HG03460 (cell line): ENCODE measurements around the gene KLHL1.

Experiments used
- ATAC-seq: cut with Tn5 transposase; IDR thresholded peaks from one replicate; pipeline ENCODE4 v1.9.1; 2021; ENCODE audit not compliant: unreplicated experiment

Gene KLHL1

DNA sequence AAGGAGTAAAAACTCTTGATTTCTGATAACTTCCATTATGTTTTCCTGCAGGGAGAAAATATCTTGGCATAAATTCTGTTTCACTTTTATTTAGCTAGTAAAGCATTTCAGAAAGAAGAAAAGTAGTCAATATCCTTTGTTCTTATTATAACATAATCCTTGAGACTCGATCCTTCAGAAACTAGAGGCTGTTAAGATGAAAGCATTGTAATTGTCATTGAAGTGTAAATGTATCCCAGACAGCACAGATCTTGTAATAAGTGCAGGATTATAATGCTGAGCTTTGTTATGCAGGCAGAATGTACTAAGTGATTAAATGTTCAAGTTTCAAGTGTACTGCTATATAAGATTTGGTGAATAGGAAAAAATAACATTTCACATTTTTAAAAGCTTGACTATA lies 225.8 kb downstream of the KLHL1 start:
- no peak for ATAC-seq

GRCh38 chr13:69879936-69880335 lies 228.3 kb downstream of the KLHL1 start:
- no peak for ATAC-seq

DNA sequence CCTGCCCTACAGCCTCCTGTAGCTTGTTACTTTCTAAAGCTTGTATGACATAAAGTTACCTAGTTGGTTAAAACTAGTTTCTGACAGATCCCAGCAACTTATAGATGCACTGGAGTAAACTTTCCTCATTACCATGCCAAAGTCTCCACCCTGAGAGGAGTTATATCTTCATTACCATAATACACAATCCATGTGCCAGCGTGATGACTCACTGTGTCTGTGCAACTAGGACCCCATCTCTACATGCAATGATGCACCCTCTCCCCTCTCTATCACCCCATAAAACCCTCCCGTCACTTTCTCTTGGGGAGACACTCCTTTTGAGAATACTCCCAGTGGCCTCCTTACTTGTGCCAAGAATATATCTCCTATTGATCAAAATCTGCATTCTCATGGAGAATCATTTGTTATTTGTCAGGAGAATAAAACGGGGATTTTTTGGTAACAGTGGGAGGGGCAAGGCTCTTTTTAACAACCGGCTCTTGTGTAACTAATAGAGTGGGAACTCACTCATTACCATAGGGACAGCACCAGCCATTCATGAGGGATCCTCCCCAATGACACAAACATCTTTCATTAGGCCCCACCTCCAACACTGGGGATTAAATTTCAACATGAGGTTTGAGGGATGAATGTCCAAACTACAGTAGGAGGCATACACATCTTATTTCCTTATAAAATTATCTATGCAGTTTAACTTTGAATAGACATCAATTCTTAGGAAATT lies 235.8 kb downstream of the KLHL1 start:
- ATAC-seq, result no peak

GRCh38 chr13:69866555-69866954 lies 241.7 kb downstream of the KLHL1 start:
- no peak for ATAC-seq

DNA sequence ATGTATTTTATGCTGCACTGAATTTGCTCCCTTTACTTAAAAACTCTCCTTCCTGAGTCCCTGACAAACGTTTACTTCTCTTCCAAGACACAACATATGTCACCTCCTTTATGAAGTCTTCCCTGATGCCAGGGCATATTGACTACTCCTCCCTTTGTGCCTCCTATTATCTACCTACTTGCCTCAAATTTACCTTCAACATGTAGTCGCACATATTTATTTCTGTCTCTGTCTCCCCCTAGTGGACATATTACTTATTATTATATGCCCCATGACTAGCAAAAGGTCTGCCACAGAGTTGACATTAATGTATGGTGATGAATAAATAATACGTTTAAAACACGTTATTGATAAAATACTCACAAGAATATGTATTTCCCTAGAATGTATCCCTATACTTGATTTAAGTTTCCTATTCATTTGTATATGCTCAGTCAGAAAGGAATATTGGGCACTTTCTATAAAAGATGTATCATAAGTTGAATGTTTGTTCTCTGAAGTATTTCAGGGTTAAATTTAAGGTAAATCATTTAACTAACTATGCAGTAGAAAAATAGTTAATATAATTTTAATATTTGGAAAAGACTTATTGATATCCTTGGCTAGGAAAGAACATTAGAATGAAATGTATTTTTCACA lies 250.9 kb downstream of the KLHL1 start:
- peak; percentile 90 for ATAC-seq

DNA sequence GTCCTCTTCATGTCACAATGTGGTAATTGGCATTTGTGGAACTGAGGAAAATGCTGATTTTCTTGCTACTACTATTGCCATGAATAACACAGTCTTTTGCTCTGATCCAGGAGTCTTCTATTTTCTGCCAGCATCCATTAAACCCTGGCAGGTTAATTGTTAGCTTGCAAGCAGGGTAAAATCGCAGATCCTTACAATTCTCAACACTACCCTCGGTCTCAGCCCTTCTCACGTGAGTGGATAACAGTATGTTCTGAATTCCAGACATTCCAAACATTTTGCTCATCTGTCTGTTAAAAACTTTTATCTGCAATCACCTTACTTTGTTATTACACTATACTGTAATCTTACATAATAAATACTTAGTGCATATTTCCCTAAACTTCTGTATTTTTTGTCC lies 251.9 kb downstream of the KLHL1 start:
- ATAC-seq, result no peak

DNA sequence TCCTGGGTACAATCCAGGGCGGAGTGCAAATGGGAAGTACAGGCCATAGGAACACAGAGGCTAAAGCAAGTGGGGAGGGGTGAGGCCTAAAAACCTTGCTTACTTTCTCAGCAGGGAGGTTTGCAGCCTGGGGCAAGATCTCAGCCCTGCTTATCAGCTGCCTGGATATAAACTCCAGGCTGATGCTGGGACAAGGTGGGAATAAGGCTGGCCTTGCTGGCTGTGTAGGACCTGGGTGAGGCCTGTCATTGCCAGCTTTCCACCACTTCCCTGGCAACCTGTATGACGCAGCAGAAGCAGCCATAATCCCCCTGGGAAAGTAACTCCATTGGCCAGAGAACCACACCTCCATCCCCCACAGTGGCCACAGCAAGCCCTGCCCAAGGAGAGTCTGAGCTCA lies 279.7 kb downstream of the KLHL1 start:
- no peak for ATAC-seq

DNA sequence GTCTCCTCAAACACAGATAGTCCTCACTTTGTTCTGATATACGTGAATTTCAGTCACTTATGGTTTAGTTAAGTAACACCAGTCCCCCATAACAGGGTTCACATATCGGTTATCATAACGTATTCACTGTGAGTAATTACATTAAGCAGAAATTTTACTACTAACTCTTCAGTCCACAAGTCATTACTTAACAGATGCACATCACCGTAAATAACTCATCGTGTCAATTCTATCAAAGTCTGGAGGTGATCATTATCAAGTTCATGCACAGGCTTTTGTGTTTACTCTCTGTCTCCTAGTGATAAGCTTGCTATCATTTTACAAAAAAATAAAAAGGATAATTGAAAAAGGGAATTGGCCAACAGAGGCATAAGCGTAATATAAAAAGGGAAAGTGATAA lies 288.1 kb downstream of the KLHL1 start:
- ATAC-seq, result no peak

DNA sequence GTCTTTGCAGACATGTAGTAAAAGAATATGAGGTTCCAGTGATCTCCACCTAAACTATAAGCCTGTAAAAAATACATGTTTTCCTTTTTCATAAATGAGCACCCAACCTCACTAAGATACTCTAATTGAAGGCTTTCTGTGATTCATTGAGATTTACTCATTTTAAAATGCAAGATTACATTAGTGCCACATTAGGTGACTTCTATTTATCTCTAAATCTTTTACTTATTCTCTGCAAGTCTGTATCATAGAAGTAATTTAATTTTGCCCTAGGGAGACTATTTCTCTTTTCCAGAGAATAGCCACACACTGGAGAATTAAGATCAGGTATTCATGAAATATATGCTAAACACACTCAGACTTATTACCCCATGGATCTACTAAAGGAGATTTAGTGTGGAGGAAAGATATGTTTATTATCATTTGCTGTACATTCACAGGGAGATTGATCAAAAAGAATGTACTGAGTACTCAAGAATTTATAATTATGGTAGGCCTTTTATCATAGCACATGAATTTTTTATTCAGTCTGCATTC lies 290.9 kb downstream of the KLHL1 start:
- no peak for ATAC-seq

DNA sequence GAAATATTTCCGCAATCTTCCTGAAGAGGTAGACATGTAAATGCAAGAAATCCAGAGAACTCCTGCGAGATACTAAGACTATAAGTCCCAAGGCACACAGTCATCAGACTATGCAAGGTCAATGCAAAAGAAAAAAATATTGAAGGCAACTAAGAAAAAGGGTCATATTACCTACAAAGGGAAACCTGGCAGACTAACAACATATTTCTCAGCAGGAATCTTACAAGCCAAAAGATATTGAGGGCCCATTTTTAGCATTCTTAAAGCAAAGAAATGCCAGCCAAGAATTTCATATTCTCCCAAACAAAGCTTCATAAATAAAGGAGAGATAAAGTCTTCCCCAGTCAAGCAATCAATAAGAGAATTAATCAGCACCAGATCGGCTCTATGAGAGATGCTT lies 299.1 kb downstream of the KLHL1 start:
- ATAC-seq, result no peak

GRCh38 chr13:69796256-69796655 lies 312.0 kb downstream of the KLHL1 start:
- no peak for ATAC-seq

- no peak for ATAC-seq
Observed at GRCh38 chr13:69793783-69794453, 314.3 kb downstream of the KLHL1 start.

DNA sequence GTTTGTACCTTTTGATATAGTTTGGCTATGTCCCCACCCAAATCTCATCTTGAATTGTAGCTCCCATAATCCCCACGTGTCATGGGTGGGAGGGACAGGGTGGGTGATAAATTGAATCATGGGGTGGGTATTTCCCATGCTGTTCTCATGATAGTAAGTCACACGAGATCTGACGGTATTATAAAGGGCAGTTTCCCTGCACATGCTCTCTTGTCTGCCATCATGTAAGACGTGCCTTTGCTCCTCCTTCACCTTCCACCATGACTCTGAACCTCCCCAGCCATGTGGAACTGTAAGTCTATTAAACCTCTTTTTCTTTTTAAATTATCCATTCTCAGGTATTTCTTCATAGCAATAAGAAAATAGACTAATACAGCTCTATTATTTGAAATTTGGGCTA lies 331.3 kb downstream of the KLHL1 start:
- no peak for ATAC-seq

DNA sequence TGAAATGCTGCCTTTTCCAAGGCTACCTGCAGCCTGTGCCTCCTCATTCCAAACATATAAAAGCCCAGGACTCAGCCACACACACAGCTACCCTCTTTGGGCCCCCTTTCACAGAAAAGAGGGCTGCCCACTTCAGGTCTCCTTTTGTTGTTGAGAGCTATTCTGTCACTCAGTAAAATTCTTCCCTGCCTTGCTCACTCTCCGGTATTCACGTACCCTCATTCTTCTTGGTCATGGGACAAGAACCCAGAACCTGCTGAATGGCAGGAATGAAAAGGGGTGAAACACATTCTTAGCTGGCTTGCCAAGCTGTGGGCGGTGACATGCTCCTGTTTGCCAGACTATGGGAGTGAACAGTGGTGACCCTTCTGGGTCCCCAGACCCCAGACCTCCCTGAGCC lies 338.6 kb downstream of the KLHL1 start:
- no peak for ATAC-seq

DNA sequence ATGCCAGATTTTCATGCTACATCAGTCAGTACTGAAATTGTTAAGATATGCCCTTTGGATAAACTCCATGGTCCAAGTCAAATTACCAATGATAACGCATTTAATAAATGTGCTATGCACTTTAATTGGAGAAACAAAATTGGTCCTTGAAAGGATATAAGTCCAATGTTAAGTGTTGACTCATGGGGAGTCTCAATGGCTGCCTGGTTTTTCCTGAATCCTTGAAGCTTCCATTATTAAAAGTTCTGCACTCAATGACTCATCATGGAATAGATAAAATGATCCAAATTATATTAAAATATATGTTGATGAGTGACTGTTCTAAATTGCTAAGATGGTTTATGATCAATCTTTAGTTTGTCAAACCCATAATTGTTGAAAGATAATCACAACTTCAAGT lies 346.7 kb downstream of the KLHL1 start:
- ATAC-seq, result no peak

- no peak for ATAC-seq
Observed at GRCh38 chr13:69755101-69755500, 353.2 kb downstream of the KLHL1 start.

DNA sequence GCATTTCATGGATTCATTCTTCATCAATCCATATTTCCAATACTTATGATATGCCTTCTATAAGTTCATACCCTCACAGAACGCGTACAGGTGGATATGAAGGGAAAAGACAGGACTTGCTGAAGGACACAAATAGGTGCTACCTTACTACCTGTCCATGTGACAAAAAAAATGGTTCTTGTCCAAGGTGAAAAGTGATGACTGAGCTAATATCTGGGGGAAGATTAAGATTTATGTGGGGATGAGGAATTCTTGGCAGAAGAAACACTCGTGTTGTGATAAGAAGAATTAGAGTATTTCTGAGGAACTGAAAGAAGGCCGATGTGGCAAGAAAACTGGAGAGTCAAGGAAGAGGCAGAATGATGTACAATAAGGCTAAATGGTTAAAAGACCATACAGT lies 357.0 kb downstream of the KLHL1 start:
- ATAC-seq, result no peak

- ATAC-seq, result no peak
Observed at GRCh38 chr13:69737129-69737935, 370.9 kb downstream of the KLHL1 start.

DNA sequence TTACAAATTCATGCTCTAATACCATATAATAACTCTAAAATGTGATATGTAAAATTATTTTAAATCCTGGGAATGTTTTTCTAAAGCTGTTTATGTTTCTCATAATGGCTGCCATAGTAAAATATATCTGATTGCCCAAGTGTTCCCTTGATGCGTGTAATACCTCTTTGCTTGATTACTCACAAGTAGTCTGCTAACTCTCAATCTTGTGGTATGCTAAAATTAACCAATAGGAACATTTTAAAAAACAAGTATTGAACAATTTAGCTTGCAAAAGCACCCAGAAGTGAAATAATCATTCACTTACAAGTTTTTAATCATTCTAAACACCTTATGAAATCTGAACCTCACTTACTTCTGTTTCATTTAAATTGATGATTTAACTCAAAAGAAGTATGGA lies 386.6 kb downstream of the KLHL1 start:
- ATAC-seq, result no peak

DNA sequence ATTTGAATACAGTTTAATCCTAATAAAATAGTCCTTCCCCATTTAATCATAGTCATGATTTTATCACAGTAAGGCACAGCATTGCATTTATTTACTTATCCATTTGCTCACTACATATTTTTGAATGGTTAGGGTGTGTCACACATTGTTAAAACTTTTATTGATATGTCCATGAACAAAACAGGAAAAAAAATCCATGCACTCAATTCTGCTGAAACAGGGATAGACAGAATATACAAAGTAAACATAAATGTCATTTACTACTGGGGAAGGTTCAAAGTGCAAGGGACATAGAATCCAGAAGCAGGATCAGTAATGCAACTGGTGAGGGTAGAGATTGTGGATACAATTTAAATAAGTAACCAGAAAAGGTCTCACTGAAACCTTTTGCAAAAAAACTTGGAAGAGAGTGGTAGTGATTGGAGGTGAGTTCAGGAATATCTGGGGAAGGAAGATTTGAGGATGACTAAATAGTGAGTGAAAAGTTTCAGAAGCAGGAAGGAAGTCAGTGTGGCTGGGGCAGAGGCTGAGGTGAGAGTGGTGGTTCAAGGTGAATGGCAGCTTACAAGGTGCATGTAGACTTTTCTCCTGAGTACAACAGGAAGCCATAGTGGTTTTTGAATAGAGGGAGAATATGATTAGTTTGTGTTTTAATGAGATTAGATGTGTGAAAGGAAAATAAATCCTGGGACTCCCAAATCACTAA lies 387.8 kb downstream of the KLHL1 start:
- ATAC-seq, result no peak

GRCh38 chr13:69706807-69707206 lies 401.4 kb downstream of the KLHL1 start:
- ATAC-seq, result no peak
